Caco-2 (cell line): ENCODE results near the gene STPG3. TPM values are rescaled to one million over a fixed set of nuclear protein-coding genes. Genes with fewer than 3 reads are reported as not detected.

Source experiments
- BruUV-seq: library from RNA; stranded (reverse); fragments of 400-500 nt; replicated peaks from 2 replicates; lab custom pipeline; 2021; lab: Mats Ljungman, UMichigan
- CTCF ChIA-PET: fragments of 300-600 bp; sonication (Branson Sonifier 250); formaldehyde crosslinking; loops from one replicate; lab custom pipeline; 2022; ENCODE audit warnings: antibody characterized with exemption; lab: Charles Lee
- POLR2A ChIA-PET: fragments of 300-600 bp; sonication (Branson Sonifier 250); formaldehyde crosslinking; loops from one replicate; lab custom pipeline; 2022; ENCODE audit warnings: antibody characterized with exemption; lab: Charles Lee
- DNase-seq, 2 experiments: peaks; one replicate each; pipeline versions ENCODE4 v3.0.0 to v3.0.0-alpha.2; 2020 to 2022
- H3K27me3 ChIP-seq: replicated peaks from 2 replicates; pipeline ENCODE4 v1.6.0; 2011; ENCODE audit warnings: low read length; ENCODE audit not compliant: control insufficient read depth, insufficient read depth
- H3K36me3 ChIP-seq: 2 replicates; pipeline ENCODE4 v1.5.1; 2011; ENCODE audit warnings: low read length; ENCODE audit not compliant: control insufficient read depth, insufficient read depth
- H3K4me1 ChIP-seq: fragments of 250-450 bp; sonication (Bioruptor Pico); 2 replicates; pipeline ENCODE4 v1.5.1; 2020; ENCODE audit warnings: mild to moderate bottlenecking
- H3K4me3 ChIP-seq: 2 replicates; pipeline ENCODE4 v1.5.1; 2011; ENCODE audit warnings: low read depth, mild to moderate bottlenecking, control low read depth, low read length
- H3K9me3 ChIP-seq: fragments of 250-450 bp; sonication (Bioruptor Pico); 2 replicates; pipeline ENCODE4 v1.5.1; 2020; ENCODE audit warnings: mild to moderate bottlenecking, moderate library complexity
- H3K27ac Mint-ChIP-seq: one replicate; pipeline ENCODE4 v1.8.0; 2022; ENCODE audit warnings: mixed read lengths; ENCODE audit not compliant: unreplicated experiment
- H3K27me3 Mint-ChIP-seq: one replicate; pipeline ENCODE4 v1.8.0; 2022; ENCODE audit warnings: mixed read lengths; ENCODE audit not compliant: insufficient read depth, unreplicated experiment
- H3K36me3 Mint-ChIP-seq: one replicate; pipeline ENCODE4 v1.8.0; 2022; ENCODE audit warnings: mild to moderate bottlenecking, mixed read lengths; ENCODE audit not compliant: insufficient read depth, unreplicated experiment
- H3K4me1 Mint-ChIP-seq: one replicate; pipeline ENCODE4 v1.8.0; 2022; ENCODE audit warnings: low read depth, mixed read lengths; ENCODE audit not compliant: unreplicated experiment
- H3K4me3 Mint-ChIP-seq: one replicate; pipeline ENCODE4 v1.8.0; 2022; ENCODE audit warnings: mild to moderate bottlenecking, moderate library complexity, mixed read lengths; ENCODE audit not compliant: unreplicated experiment
- H3K9me3 Mint-ChIP-seq: one replicate; pipeline ENCODE4 v1.8.0; 2022; ENCODE audit warnings: mixed read lengths; ENCODE audit not compliant: unreplicated experiment
- CTCF ChIP-seq, 2 experiments: fragments of 200-600 bp in 1 of 2; IDR thresholded peaks; 1 replicate in 1 of 2; 2 replicates in 1 of 2; pipeline versions ENCODE4 v1.5.1 to v1.8.0; 2011 to 2022; ENCODE audit warnings: antibody characterized with exemption in 1 of 2, control low read depth in 1 of 2, inconsistent platforms in 1 of 2, low read depth in 1 of 2, low read length in 1 of 2, mild to moderate bottlenecking in 1 of 2, moderate library complexity in 1 of 2; ENCODE audit not compliant: insufficient read depth in 1 of 2, severe bottlenecking in 1 of 2, unreplicated experiment in 1 of 2
- intact Hi-C: fragments of 100-400 bp; cut with micrococcal nuclease; formaldehyde crosslinking; loops from one replicate; pipeline ENCODE4 v1.10.0; 2022; ENCODE audit not compliant: unreplicated experiment
- total RNA-seq: library from RNA; stranded (reverse); gene quantifications from 2 replicates; pipeline ENCODE4 v1.2.3, GENCODE V29; 2022

STPG3 gene
- total RNA-seq, 1 experiment from 2014 or later: not detected

- Histone ChIP-seq H3K27me3 (no peaks in the 10 kb centered on the region), H3K36me3 (no peaks in the 10 kb centered on the region), H3K4me1 (peaks cover 17% of the 10 kb centered on the region), H3K9me3 (no peaks in the 10 kb centered on the region), H3K4me3 (peak overlapping the region; percentile 99)
- Mint-ChIP-seq H3K36me3 (peaks cover 34% of the 10 kb centered on the region), H3K4me3 (peak overlapping the region; percentile 90), H3K27ac (peak overlapping the region; percentile 84), H3K27me3 (no peaks in the 10 kb centered on the region), H3K9me3 (no peaks in the 10 kb centered on the region), H3K4me1 (peaks cover 7% of the 10 kb centered on the region)
- CTCF ChIA-PET: interaction anchor here (0.6 to 2.0 kb wide), 4 partner anchors 14 to 141 kb away, joined by 3 to 15 read pairs (median 3); partner anchors contain the start of genes ENTPD8, EXD3 and NOXA1
- no peak for TF ChIP-seq CTCF (IDR thresholded peaks at IDR 0.05; ENCODE audit: insufficient read depth in 1 of 2, low read depth in 1 of 2, low read length in 1 of 2, severe bottlenecking in 1 of 2, unreplicated experiment in 1 of 2)
- peak in 1 of 2 experiments; percentile 48 for DNase-seq
- POLR2A ChIA-PET: interaction anchor here (0.6 to 1.0 kb wide), 2 partner anchors 14 to 99 kb away, joined by 3 to 4 read pairs; no protein-coding TSS in a partner anchor
- BruUV-seq: no TSS peak
- intact Hi-C loops: loop anchor here (5.0 kb wide), 1 partner anchor 122 kb away; the partner anchor contains the start of genes EXD3 and NOXA1
Observed at GRCh38 chr9:137300567-137301080, 49.5 kb downstream of the STPG3 start.

- CTCF ChIA-PET: interaction anchor here (0.6 to 2.0 kb wide), 18 partner anchors 8 to 251 kb away, joined by 3 to 18 read pairs (median 6); partner anchors contain the start of genes ENTPD8, EXD3, MRPL41 and NOXA1
- H3K9me3 Mint-ChIP-seq: no peaks in the 10 kb centered on the region
Observed at GRCh38 chr9:137301081-137301947, 50.2 kb downstream of the STPG3 start.

More at GRCh38 chr9:137301081-137301947, 50.2 kb downstream of the STPG3 start:
- Mint-ChIP-seq H3K4me1 (peaks cover 6% of the 10 kb centered on the region), H3K36me3 (peaks cover 33% of the 10 kb centered on the region), H3K4me3 (peak overlapping the region; percentile 90), H3K27ac (peak overlapping the region; percentile 84), H3K27me3 (no peaks in the 10 kb centered on the region)
- Histone ChIP-seq H3K9me3 (no peaks in the 10 kb centered on the region), H3K4me1 (peaks cover 15% of the 10 kb centered on the region), H3K27me3 (no peaks in the 10 kb centered on the region), H3K4me3 (peak overlapping the region; percentile 99), H3K36me3 (no peaks in the 10 kb centered on the region)
- intact Hi-C loops: loop anchor here (5.0 kb wide), 1 partner anchor 121 kb away; the partner anchor contains the start of genes EXD3 and NOXA1
- peak; percentile 76 to 79 for DNase-seq
- BruUV-seq: no TSS peak
- POLR2A ChIA-PET: interaction anchor here (1.0 to 1.8 kb wide), 9 partner anchors 8 to 215 kb away, joined by 3 to 40 read pairs (median 8); partner anchors contain the start of genes ENTPD8, EXD3, MAN1B1 and NOXA1
- peak in 1 of 2 experiments; percentile 14 for TF ChIP-seq CTCF (IDR thresholded peaks at IDR 0.05; ENCODE audit: insufficient read depth in 1 of 2, low read depth in 1 of 2, low read length in 1 of 2, severe bottlenecking in 1 of 2, unreplicated experiment in 1 of 2)
